PC-3 (cell line): ENCODE data around the gene FOXL3. TPM values are rescaled to one million over a fixed set of nuclear protein-coding genes. Genes with fewer than 3 reads are reported as not detected.

Source experiments
- ATAC-seq: fragments of 200-7000 bp; cut with Tn5 transposase; 2 replicates; pipeline ENCODE4 v1.9.1; 2020; ENCODE audit warnings: mild to moderate bottlenecking, moderate library complexity
- BruUV-seq: library from RNA; stranded (reverse); fragments of 400-500 nt; replicated peaks from 2 replicates; lab custom pipeline; 2021; lab: Mats Ljungman, UMichigan
- CTCF ChIA-PET: fragments of 300-600 bp; sonication (Branson Sonifier 250); formaldehyde crosslinking; loops from one replicate; lab custom pipeline; 2022; ENCODE audit warnings: antibody characterized with exemption; lab: Charles Lee
- POLR2A ChIA-PET: fragments of 300-600 bp; sonication (Branson Sonifier 250); formaldehyde crosslinking; loops from one replicate; lab custom pipeline; 2022; ENCODE audit warnings: antibody characterized with exemption; ENCODE audit not compliant: unreplicated experiment; lab: Charles Lee
- DNase-seq: peaks from one replicate; pipeline ENCODE4 v3.0.0-alpha.2; 2015
- H2AFZ ChIP-seq: fragments of 300-600 bp; sonication (generic); 2 replicates; pipeline ENCODE4 v1.6.0; 2016; ENCODE audit warnings: antibody characterized with exemption, low read length
- H3F3A ChIP-seq: fragments of 300-600 bp; sonication (generic); one replicate; pipeline ENCODE4 v1.6.0; 2017; ENCODE audit warnings: antibody characterized with exemption, low read length, control low read depth, mild to moderate bottlenecking; ENCODE audit not compliant: unreplicated experiment
- H3K27ac ChIP-seq: fragments of 300-600 bp; sonication (generic); 2 replicates; pipeline ENCODE4 v1.5.1; 2016; ENCODE audit warnings: mild to moderate bottlenecking, low read length
- H3K27me3 ChIP-seq: fragments of 300-600 bp; sonication (generic); 2 replicates; pipeline ENCODE4 v1.6.1; 2016; ENCODE audit warnings: low read length, mixed read lengths
- H3K36me3 ChIP-seq: fragments of 300-600 bp; sonication (generic); 2 replicates; pipeline ENCODE4 v1.6.1; 2016; ENCODE audit warnings: low read depth, mixed run types, low read length, mixed read lengths
- H3K4me1 ChIP-seq: fragments of 300-600 bp; sonication (generic); 2 replicates; pipeline ENCODE4 v1.5.1; 2016; ENCODE audit warnings: low read length; ENCODE audit not compliant: insufficient read depth
- H3K4me2 ChIP-seq: fragments of 300-600 bp; sonication (generic); 2 replicates; pipeline ENCODE4 v1.6.0; 2016; ENCODE audit warnings: low read length
- H3K4me3 ChIP-seq: fragments of 300-600 bp; sonication (generic); 2 replicates; pipeline ENCODE4 v1.5.1; 2016; ENCODE audit warnings: mild to moderate bottlenecking, low read length, mixed read lengths
- H3K79me2 ChIP-seq: fragments of 300-600 bp; sonication (generic); 2 replicates; pipeline ENCODE4 v1.6.1; 2017; ENCODE audit warnings: low read length, mixed read lengths
- H3K9ac ChIP-seq: fragments of 300-600 bp; sonication (generic); 2 replicates; pipeline ENCODE4 v1.6.0; 2016; ENCODE audit warnings: mild to moderate bottlenecking, low read length
- H3K9me2 ChIP-seq: fragments of 300-600 bp; sonication (generic); replicated peaks from 2 replicates; pipeline ENCODE4 v1.6.1; 2016; ENCODE audit warnings: mixed run types, low read length, mixed read lengths
- H3K9me3 ChIP-seq: fragments of 300-600 bp; sonication (generic); 2 replicates; pipeline ENCODE4 v1.6.1; 2016; ENCODE audit warnings: low read length, mixed read lengths
- H4K20me1 ChIP-seq: fragments of 300-600 bp; sonication (generic); 2 replicates; pipeline ENCODE4 v1.6.1; 2016; ENCODE audit warnings: low read length, mixed read lengths
- CTCF ChIP-seq: fragments of 300-600 bp; sonication (generic); conservative IDR thresholded peaks from 2 replicates; pipeline ENCODE4 v1.5.1; 2017; ENCODE audit warnings: antibody characterized with exemption, low read depth, mild to moderate bottlenecking, low read length
- EZH2 ChIP-seq: fragments of 300-600 bp; sonication (generic); IDR thresholded peaks from one replicate; pipeline ENCODE4 v1.6.1; 2017; ENCODE audit warnings: antibody characterized with exemption, mild to moderate bottlenecking, low read length; ENCODE audit not compliant: unreplicated experiment
- EZH2phosphoT487 ChIP-seq: fragments of 300-600 bp; sonication (generic); IDR thresholded peaks from 2 replicates; pipeline ENCODE4 v1.6.1; 2018; ENCODE audit warnings: mild to moderate bottlenecking, antibody characterized with exemption, low read length, borderline replicate concordance
- intact Hi-C: fragments of 100-400 bp; cut with micrococcal nuclease; formaldehyde crosslinking; loops from 2 replicates; pipeline ENCODE4 v1.9.0; 2023
- total RNA-seq: library from RNA; depleted of rRNA; stranded (reverse); fragments of >200 nt; gene quantifications from 2 replicates; pipeline ENCODE4 v1.2.3, GENCODE V29; 2014

FOXL3 gene
- total RNA-seq, 1 experiment from 2014 or later: not detected

DNA sequence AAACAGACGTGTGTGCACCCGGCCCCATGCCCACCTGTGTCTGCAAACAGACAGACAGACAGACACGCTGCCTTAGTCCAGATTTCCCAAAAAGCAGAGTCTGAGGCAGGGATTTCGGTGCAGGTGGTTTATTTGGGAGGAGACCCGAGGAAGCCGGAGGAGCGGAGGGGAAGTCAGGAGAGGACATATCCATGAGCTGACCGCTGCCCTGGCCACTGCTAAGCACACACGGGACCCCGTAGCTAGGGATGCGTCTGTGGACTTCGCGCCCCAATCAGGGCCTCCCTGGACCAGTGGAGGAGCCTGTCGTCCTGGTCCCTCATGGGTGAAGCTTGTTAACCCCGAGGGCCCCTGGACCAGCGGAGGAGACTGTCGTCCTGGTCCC is 47.6 kb downstream of the FOXL3 start:
- no TSS peak for BruUV-seq

GRCh38 chr7:338295-339061 is 48.5 kb downstream of the FOXL3 start:
- no peak overlapping the region for H3K4me3 ChIP-seq
- intact Hi-C loops: no loop called here
- no peaks in the 10 kb centered on the region for H4K20me1 ChIP-seq
- no TSS peak for BruUV-seq
- no peaks in the 10 kb centered on the region for H3K27me3 ChIP-seq
- ChIA-PET CTCF (no interaction called here), POLR2A (no interaction called here)
- no peak for ATAC-seq
- no peaks in the 10 kb centered on the region for H3K9me3 ChIP-seq
- H3K36me3 ChIP-seq: no peaks in the 10 kb centered on the region
- TF ChIP-seq CTCF (no peak), EZH2 (no peak), EZH2phosphoT487 (no peak)
- H3K9me2 ChIP-seq: no peaks in the 10 kb centered on the region
- no peak for DNase-seq
- H3K79me2 ChIP-seq: no peaks in the 10 kb centered on the region
- no peak overlapping the region for H2AFZ ChIP-seq
- H3K4me2 ChIP-seq: no peak overlapping the region
- no peak overlapping the region for H3K9ac ChIP-seq
- H3F3A ChIP-seq: no peaks in the 10 kb centered on the region
- H3K27ac ChIP-seq: no peak overlapping the region
- peaks cover 13% of the 10 kb centered on the region for H3K4me1 ChIP-seq

More for the DNA sequence above, 47.6 kb downstream of the FOXL3 start:
- CTCF ChIA-PET: no interaction called here
- Histone ChIP-seq H4K20me1 (no peaks in the 10 kb centered on the region), H3F3A (no peaks in the 10 kb centered on the region), H3K36me3 (no peaks in the 10 kb centered on the region), H3K9ac (no peak overlapping the region), H3K27me3 (no peaks in the 10 kb centered on the region), H3K4me3 (no peak overlapping the region), H3K4me1 (peaks cover 19% of the 10 kb centered on the region), H2AFZ (no peak overlapping the region), H3K27ac (no peak overlapping the region), H3K9me3 (no peaks in the 10 kb centered on the region), H3K9me2 (no peaks in the 10 kb centered on the region), H3K79me2 (no peaks in the 10 kb centered on the region), H3K4me2 (no peak overlapping the region)
- TF ChIP-seq EZH2phosphoT487: no peak
- no peak for TF ChIP-seq CTCF
- POLR2A ChIA-PET: no interaction called here
- intact Hi-C loops: no loop called here
- ATAC-seq: no peak
- no peak for DNase-seq

DNA sequence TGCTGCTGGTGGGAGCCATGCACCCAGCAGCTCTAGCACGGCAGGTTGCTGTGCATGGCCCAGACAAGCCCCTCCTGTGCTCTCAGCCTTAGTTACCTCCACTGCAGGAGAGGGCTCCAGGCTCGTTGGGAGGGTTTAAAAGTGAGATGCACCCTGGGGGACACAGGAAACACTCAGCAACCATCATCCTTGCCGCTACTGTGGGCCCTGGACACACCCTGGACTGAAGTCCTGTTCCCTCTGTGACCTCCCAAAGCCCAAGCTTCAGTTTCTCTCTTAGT is 49.0 kb downstream of the FOXL3 start:
- DNase-seq (no peak), ATAC-seq (no peak)
- Histone ChIP-seq H3K4me2 (no peak overlapping the region), H3K36me3 (no peaks in the 10 kb centered on the region), H3K4me1 (peaks cover 13% of the 10 kb centered on the region), H3K27ac (no peak overlapping the region), H3K9ac (no peak overlapping the region), H4K20me1 (no peaks in the 10 kb centered on the region), H3K4me3 (no peak overlapping the region), H3K79me2 (no peaks in the 10 kb centered on the region), H2AFZ (no peak overlapping the region), H3K9me2 (no peaks in the 10 kb centered on the region), H3K9me3 (no peaks in the 10 kb centered on the region), H3F3A (no peaks in the 10 kb centered on the region), H3K27me3 (no peaks in the 10 kb centered on the region)
- no TSS peak for BruUV-seq
- TF ChIP-seq EZH2: no peak
- TF ChIP-seq EZH2phosphoT487: no peak
- TF ChIP-seq CTCF: no peak
- CTCF ChIA-PET: no interaction called here
- POLR2A ChIA-PET: no interaction called here
- intact Hi-C loops: no loop called here
